ENCODE measurements around the gene DELE1.

- TF ChIP-seq CTCF (IDR thresholded peaks at IDR 0.05) (no peak), POLR2AphosphoS5 (IDR thresholded peaks at IDR 0.05) (no peak), POLR2A (IDR thresholded peaks at IDR 0.05) (no peak), EP300 (IDR thresholded peaks at IDR 0.05) (no peak)
These were observed 52.5 kb downstream of the DELE1 start for GRCh38 chr5:141976176-141976575.

Measured in suprapubic skin (tissue), 4 donors.